Activated B cell treated with CpG ODN at 0.5 μM for 24 hours (primary cell): ENCODE measurements around the gene TUBB. TPM values are rescaled to one million over a fixed set of nuclear protein-coding genes. Genes with fewer than 3 reads are reported as not detected.

Source experiments
- ATAC-seq: fragments of 200-7000 bp; cut with Tn5 transposase; one replicate; pipeline ENCODE4 v1.10.0; 2021; ENCODE audit warnings: low read depth, mild to moderate bottlenecking, moderate library complexity
- CTCF ChIA-PET: fragments of 350-600 bp; sonication (Branson Sonifier 250); formaldehyde crosslinking; loops from one replicate; lab custom pipeline; 2021; ENCODE audit warnings: antibody characterized with exemption; lab: Charles Lee
- POLR2A ChIA-PET: fragments of 350-600 bp; sonication (Branson Sonifier 250); formaldehyde crosslinking; loops from one replicate; lab custom pipeline; 2021; ENCODE audit warnings: antibody characterized with exemption; lab: Charles Lee
- DNase-seq: peaks from one replicate; pipeline ENCODE4 v3.0.0; 2022
- H3K27ac Mint-ChIP-seq: one replicate; pipeline ENCODE4 v1.8.0; 2020; ENCODE audit warnings: mixed read lengths
- H3K27me3 Mint-ChIP-seq: one replicate; pipeline ENCODE4 v1.8.0; 2021; ENCODE audit warnings: mixed read lengths
- H3K36me3 Mint-ChIP-seq: one replicate; pipeline ENCODE4 v1.8.0; 2021; ENCODE audit warnings: low read depth, mixed read lengths
- H3K4me1 Mint-ChIP-seq: one replicate; pipeline ENCODE4 v1.8.0; 2021; ENCODE audit warnings: mixed read lengths
- H3K4me3 Mint-ChIP-seq: one replicate; pipeline ENCODE4 v1.8.0; 2020; ENCODE audit warnings: mild to moderate bottlenecking, mixed read lengths
- H3K9me3 Mint-ChIP-seq: one replicate; pipeline ENCODE4 v1.8.0; 2020; ENCODE audit warnings: mixed read lengths
- intact Hi-C: fragments of 100-400 bp; cut with micrococcal nuclease; formaldehyde crosslinking; loops from one replicate; pipeline ENCODE4 v1.15.1; 2024
- total RNA-seq: library from RNA; stranded (reverse); gene quantifications from 2 replicates; pipeline ENCODE4 v1.2.3, GENCODE V29; 2022
- TF ChIP-seq, protein P1 (sequence below): fragments of 200-600 bp; IDR thresholded peaks from one replicate; pipeline ENCODE4 v1.8.0; 2022; ENCODE audit warnings: antibody characterized with exemption, mild to moderate bottlenecking

Gene TUBB
- total RNA-seq, 1 donor from 2014 or later: 700 TPM

DNA sequence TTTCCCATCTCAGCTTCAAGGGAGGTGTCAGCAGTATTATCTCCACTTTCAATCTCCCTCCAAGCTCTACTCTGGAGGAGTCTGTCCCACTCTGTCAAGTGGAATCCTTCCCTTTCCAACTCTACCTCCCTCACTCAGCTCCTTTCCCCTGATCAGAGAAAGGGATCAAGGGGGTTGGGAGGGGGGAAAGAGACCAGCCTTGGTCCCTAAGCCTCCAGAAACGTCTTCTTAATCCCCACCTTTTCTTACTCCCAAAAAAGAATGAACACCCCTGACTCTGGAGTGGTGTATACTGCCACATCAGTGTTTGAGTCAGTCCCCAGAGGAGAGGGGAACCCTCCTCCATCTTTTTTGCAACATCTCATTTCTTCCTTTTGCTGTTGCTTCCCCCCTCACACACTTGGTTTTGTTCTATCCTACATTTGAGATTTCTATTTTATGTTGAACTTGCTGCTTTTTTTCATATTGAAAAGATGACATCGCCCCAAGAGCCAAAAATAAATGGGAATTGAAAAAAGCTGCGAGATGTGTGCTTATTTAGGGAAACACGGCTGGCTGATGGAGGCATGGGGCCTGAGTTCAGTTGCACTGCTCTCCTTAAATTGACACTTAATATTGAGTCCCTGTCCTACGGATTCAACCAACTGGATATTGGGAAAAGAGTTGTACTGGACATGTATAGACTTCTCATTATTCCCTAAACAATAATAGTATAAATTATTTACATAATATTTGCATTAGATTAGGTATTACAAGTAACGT is 4.9 kb downstream of the TUBB start:
- Mint-ChIP-seq H3K27ac (peak overlapping the region; percentile 35), H3K9me3 (no peaks in the 10 kb centered on the region), H3K4me3 (no peak overlapping the region), H3K27me3 (no peaks in the 10 kb centered on the region), H3K36me3 (peaks cover 72% of the 10 kb centered on the region), H3K4me1 (peaks cover 41% of the 10 kb centered on the region)
- ChIA-PET CTCF (interaction anchor here (0.7 to 20.0 kb wide), 2 partner anchors 47 to 75 kb away, joined by 3 to 576 read pairs; partner anchors contain the start of gene DHX16), POLR2A (interaction anchor here (0.7 to 22.6 kb wide), 5 partner anchors 35 to 110 kb away, joined by 3 to 697 read pairs (median 10); partner anchors contain the start of genes DHX16, NRM and PPP1R18)
- intact Hi-C loops: no loop called here
- TF ChIP-seq, protein P1, sequence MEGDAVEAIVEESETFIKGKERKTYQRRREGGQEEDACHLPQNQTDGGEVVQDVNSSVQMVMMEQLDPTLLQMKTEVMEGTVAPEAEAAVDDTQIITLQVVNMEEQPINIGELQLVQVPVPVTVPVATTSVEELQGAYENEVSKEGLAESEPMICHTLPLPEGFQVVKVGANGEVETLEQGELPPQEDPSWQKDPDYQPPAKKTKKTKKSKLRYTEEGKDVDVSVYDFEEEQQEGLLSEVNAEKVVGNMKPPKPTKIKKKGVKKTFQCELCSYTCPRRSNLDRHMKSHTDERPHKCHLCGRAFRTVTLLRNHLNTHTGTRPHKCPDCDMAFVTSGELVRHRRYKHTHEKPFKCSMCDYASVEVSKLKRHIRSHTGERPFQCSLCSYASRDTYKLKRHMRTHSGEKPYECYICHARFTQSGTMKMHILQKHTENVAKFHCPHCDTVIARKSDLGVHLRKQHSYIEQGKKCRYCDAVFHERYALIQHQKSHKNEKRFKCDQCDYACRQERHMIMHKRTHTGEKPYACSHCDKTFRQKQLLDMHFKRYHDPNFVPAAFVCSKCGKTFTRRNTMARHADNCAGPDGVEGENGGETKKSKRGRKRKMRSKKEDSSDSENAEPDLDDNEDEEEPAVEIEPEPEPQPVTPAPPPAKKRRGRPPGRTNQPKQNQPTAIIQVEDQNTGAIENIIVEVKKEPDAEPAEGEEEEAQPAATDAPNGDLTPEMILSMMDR: no peak
- DNase-seq (no peak), ATAC-seq (no peak)

- Mint-ChIP-seq H3K27ac (peak overlapping the region; percentile 12), H3K4me1 (peaks cover 47% of the 10 kb centered on the region), H3K27me3 (no peaks in the 10 kb centered on the region), H3K9me3 (no peaks in the 10 kb centered on the region), H3K36me3 (peaks cover 70% of the 10 kb centered on the region), H3K4me3 (no peak overlapping the region)
- CTCF ChIA-PET: interaction anchor here (1.1 to 20.0 kb wide), 2 partner anchors 10 to 47 kb away, joined by 4 to 576 read pairs; partner anchors contain the start of gene DHX16
- no peak for ATAC-seq
- TF ChIP-seq, protein P1: no peak
- DNase-seq: no peak
- intact Hi-C loops: no loop called here
- POLR2A ChIA-PET: interaction anchor here (0.6 to 22.6 kb wide), 8 partner anchors 14 to 1075 kb away, joined by 3 to 697 read pairs (median 4); partner anchors contain the start of gene DHX16
Measured at GRCh38 chr6:30725713-30726505, 5.8 kb downstream of the TUBB start.

DNA sequence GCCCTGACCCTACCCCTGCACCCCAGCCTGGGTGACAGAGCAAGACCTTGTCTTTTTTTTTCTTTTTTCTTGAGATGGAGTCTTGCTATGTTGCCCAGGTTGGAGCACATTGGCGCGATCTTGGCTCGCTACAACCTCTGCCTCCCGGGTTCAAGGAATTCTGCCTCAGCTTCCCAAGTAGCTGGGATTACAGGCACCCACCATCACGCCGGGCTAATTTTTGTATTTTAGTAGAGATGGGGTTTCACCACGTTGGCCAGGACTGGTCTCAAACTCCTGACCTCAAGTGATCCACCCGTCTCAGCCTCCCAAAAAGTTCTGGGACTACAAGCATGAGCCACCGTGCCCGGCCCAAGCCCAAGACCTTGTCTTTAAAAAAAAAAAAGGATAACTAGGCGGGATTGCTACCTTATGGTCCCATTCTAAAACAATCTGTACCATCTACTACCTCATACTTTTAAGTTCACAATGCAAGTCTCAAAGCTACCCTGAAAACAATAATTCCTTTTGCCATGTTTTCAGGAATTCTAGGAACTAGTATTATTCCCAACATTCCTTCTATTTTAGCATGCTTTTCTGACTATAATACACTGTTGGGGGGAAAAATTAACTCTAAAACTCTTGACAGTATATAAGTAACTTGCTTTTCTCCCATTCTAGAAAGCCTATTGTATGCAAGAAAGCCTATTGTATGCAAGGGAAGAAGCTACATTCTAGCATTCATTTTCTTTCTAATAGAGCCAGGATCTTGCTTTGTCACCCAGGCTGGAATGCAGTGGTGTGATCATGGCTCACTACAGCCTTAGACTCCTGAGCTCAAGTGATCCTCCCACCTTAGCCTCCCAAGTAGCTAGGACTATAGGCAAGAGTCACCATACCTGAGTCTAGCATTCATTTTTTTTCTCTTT is 6.6 kb downstream of the TUBB start:
- Mint-ChIP-seq H3K9me3 (no peaks in the 10 kb centered on the region), H3K4me3 (no peak overlapping the region), H3K27ac (no peak overlapping the region), H3K4me1 (peaks cover 46% of the 10 kb centered on the region), H3K27me3 (no peaks in the 10 kb centered on the region), H3K36me3 (peaks cover 64% of the 10 kb centered on the region)
- ChIA-PET CTCF (interaction anchor here (1.1 to 20.0 kb wide), 3 partner anchors 9 to 48 kb away, joined by 3 to 576 read pairs (median 4); partner anchors contain the start of genes DHX16 and NRM), POLR2A (interaction anchor here (0.6 to 22.6 kb wide), 7 partner anchors 10 to 1076 kb away, joined by 3 to 697 read pairs (median 3); partner anchors contain the start of gene DHX16)
- DNase-seq (no peak), ATAC-seq (no peak)
- intact Hi-C loops: no loop called here
- TF ChIP-seq, protein P1: no peak

DNA sequence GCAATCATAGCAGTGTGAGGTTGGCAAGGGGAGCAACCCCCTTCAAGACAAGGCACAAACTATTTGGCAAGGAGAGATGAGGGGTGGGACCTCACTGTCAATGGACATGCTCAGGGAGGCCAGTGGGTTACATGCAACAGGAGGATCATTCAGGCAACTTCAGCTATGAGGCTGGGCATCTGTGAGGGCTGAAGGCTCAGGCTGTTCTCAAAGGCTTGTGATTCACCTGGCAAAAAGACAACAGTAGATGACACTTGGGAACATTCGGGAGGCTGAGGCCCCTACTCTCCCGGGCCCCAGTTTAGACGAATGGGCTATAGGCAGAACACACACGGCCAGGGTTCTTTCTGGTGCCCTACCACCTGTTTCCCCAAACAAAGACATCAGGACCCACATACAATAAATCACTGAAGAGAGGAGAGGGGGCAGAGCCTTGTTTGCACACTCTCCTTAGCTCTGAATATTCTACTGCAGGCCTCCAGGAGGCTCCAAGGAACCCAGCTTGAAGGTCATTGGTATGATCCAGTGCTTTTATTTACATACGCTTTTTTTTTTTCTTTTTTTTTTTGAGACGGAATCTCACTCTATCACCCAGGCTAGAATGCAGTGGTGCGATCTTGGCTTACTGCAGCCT is 7.9 kb downstream of the TUBB start:
- intact Hi-C loops: no loop called here
- no peaks in the 10 kb centered on the region for H3K27me3 Mint-ChIP-seq
- no peaks in the 10 kb centered on the region for H3K9me3 Mint-ChIP-seq
- H3K4me1 Mint-ChIP-seq: peaks cover 33% of the 10 kb centered on the region
- TF ChIP-seq, protein P1: no peak
- H3K27ac Mint-ChIP-seq: peak overlapping the region; percentile 53
- ChIA-PET POLR2A (interaction anchor here (0.7 to 22.6 kb wide), 4 partner anchors 12 to 228 kb away, joined by 3 to 697 read pairs (median 5); partner anchors contain the start of gene DHX16), CTCF (interaction anchor here (1.3 to 20.0 kb wide), 2 partner anchors 37 to 50 kb away, joined by 3 to 576 read pairs; partner anchors contain the start of genes DHX16 and NRM)
- ATAC-seq (no peak), DNase-seq (no peak)
- peaks cover 59% of the 10 kb centered on the region for H3K36me3 Mint-ChIP-seq
- no peak overlapping the region for H3K4me3 Mint-ChIP-seq
